Cardiac fibroblast (primary cell): ENCODE data around the gene CHCHD3.

ENCODE experiments used
- DNase-seq, 2 donors: peaks; one replicate each; pipeline versions ENCODE4 v3.0.0 to v3.0.0-alpha.2; 2010; ENCODE audit warnings: low read depth in 2 of 2
- H3K4me3 ChIP-seq, 2 donors: replicated peaks in 1 of 2; 1 replicate in 1 of 2; 2 replicates in 1 of 2; pipeline ENCODE4 v1.5.1; 2011; ENCODE audit warnings: low read depth in 2 of 2, low read length in 2 of 2, mild to moderate bottlenecking in 2 of 2, moderate library complexity in 1 of 2
- TF ChIP-seq, protein P1 (sequence below): IDR thresholded peaks from one replicate; pipeline ENCODE4 v1.5.1; 2011; ENCODE audit warnings: low read depth, mild to moderate bottlenecking, low read length, inconsistent platforms

CHCHD3 gene

DNA sequence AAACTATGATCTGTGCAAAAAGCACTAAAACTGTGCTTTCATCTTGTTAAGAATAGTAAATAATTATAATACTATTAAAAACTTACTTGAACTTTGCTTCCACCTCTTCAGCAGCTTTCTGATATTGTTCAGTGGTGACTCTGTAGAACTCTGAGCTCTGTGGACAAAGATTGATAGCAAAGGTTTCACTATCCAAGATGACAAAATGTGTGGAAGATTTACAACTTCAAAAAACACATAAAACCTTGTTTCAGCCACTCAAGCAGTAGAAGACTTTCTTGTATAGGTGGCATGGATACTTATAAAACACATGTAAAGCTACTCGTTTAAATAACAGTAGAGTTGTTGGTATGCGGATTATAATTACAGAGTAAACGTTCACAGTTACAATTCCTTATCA lies 243.6 kb downstream of the CHCHD3 start:
- no peak overlapping the region for H3K4me3 ChIP-seq
- no peak for DNase-seq
- TF ChIP-seq, protein P1, sequence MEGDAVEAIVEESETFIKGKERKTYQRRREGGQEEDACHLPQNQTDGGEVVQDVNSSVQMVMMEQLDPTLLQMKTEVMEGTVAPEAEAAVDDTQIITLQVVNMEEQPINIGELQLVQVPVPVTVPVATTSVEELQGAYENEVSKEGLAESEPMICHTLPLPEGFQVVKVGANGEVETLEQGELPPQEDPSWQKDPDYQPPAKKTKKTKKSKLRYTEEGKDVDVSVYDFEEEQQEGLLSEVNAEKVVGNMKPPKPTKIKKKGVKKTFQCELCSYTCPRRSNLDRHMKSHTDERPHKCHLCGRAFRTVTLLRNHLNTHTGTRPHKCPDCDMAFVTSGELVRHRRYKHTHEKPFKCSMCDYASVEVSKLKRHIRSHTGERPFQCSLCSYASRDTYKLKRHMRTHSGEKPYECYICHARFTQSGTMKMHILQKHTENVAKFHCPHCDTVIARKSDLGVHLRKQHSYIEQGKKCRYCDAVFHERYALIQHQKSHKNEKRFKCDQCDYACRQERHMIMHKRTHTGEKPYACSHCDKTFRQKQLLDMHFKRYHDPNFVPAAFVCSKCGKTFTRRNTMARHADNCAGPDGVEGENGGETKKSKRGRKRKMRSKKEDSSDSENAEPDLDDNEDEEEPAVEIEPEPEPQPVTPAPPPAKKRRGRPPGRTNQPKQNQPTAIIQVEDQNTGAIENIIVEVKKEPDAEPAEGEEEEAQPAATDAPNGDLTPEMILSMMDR: no peak

DNA sequence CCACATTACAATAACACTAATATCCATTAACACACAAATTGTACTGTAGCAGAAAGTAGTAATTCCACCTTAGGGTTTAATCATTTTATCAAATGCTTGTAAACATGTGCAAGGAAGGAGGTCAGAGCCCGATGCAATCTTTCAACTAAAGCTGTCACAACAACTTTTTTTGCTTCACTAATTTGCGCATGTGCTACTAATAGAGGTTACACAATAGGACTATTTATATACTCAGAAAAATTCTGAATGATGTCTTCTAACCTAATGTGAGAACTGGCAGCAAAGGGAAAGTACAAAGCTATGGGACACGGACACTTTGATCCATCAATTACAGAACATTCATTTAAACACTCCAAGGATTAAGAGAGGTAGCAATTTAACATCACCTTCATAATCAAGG lies 244.4 kb downstream of the CHCHD3 start:
- TF ChIP-seq, protein P1: no peak
- no peak overlapping the region for H3K4me3 ChIP-seq
- peak in 1 of 2 donors; percentile 33 for DNase-seq

DNA sequence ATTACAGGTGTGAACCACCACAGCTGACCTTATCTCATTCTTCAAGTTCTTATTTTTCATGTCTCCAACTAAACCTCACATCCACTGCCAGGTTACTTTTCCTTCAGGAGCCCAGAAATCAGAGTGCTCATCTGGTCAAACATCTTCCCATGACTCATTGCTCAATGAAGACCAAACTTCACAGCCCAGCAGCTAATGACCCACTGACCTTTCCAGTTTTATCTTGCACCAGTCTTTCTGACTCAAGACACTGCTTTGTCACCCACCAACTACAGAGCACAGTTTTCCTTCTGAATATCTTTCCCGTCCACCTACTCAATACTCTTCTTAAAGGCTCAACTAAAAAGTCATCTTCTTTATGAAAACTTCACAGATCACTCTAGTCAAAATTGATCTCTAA lies 245.1 kb downstream of the CHCHD3 start:
- no peak overlapping the region for H3K4me3 ChIP-seq
- TF ChIP-seq, protein P1: no peak
- peak in 1 of 2 donors; percentile 33 for DNase-seq

DNA sequence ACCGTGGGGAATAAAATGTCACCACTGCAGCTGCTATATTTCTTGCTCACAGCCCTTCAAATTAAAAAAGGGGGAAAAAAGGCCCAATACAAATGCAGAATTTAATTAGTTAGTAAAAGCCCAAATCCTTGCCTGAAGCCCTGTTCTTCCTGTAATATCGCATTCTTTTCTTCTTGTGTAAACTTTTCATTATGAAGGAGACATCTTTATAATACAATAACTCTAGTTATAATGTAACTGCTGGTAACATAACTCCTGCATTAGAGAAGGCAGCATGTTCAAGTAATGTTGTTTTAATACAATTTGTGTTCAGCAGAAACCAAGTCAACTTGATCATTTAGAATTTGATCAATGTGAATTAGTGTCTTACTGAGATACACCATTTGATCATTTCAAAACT lies 250.9 kb downstream of the CHCHD3 start:
- no peak for DNase-seq
- no peak overlapping the region for H3K4me3 ChIP-seq
- TF ChIP-seq, protein P1: no peak

DNA sequence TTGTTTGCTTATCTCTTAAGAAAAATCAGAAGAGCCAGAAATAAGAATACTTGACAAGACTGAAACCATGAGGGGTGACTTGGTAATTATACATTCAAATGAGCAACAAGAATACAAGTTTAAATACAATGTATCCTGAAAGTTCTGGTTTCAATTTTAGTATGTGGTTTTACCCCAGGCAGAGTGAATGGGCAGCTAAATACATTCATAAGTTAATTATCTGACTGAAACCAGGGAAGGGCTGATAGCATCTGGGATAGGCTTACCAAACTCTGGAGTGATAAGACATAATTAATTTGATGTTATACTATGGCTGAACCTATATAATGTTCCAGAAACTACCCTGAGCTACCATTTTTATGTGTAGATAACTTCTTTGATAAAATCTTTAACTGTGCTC lies 253.4 kb downstream of the CHCHD3 start:
- TF ChIP-seq, protein P1: no peak
- DNase-seq: no peak
- no peak overlapping the region for H3K4me3 ChIP-seq

DNA sequence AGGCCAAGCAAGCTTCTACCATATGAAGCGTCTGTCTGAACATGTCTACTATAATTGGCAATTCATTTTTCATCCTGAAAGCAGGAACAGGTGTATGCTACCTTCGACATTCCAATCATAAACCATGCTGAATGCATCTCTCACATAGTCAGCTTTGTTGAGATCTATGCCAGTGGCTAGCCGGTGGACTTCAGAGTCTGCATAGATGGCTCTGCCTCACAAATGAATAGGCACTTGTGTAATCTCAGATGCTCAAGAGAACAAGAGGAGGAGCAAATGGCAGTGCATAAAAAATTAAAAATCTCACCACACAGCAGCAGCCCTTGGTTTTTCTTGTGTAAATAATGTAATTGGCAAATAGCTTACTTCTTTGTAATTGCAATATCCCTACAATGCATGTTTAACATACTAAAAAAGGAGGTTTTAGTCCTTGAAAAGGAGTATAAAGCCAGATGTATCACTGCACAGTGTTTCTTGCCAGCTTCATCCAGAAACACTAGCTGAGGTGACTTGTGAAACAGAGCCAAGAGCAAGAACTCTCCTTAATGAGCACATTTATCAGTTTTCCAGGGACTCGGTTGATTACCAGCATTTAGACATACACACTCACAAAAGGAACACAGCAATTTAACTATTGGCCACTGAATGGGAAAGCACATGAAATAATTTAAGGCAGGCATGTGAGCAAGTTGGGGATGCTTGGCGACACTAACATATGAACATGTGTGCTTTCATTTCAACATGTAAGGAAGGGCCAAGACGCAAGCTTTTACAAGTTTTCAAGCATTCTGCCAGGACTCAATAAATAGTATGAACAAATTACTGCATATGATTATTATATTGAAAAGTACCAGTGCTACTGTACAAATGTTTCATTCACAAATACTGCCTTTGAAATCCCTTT lies 255.7 kb downstream of the CHCHD3 start:
- TF ChIP-seq, protein P1: no peak
- DNase-seq: no peak
- no peak overlapping the region for H3K4me3 ChIP-seq
